ENCODE measurements around the gene PGAM1.

GRCh38 chr10:97404044-97404443, 21.9 kb upstream of the PGAM1 start:
- TF ChIP-seq POLR2AphosphoS5 (IDR thresholded peaks at IDR 0.05) (no peak), CTCF (IDR thresholded peaks at IDR 0.05) (no peak)
